Psoas muscle (tissue), 8 donors: ENCODE measurements around the gene ARHGAP24. TPM values are rescaled to one million over a fixed set of nuclear protein-coding genes. Genes with fewer than 3 reads are reported as not detected.

Source experiments
- ATAC-seq, 4 donors: fragments of 200-7000 bp; cut with Tn5 transposase; one replicate each; pipeline ENCODE4 v1.9.1; 2020; ENCODE audit warnings: moderate library complexity in 3 of 4, mild to moderate bottlenecking in 2 of 4
- DNase-seq, 2 donors: peaks; one replicate each; pipeline ENCODE4 v3.0.0-alpha.2; 2020
- H3K27ac ChIP-seq: fragments of 200-600 bp; one replicate; pipeline ENCODE4 v1.8.0; 2022
- H3K27me3 ChIP-seq, 3 donors: fragments of 200-600 bp in 1 of 3; one replicate each; pipeline versions ENCODE4 v1.6.1 to v1.8.0; 2013 to 2022; ENCODE audit warnings: low read length in 2 of 3, mild to moderate bottlenecking in 2 of 3, moderate library complexity in 1 of 3; ENCODE audit not compliant: insufficient read depth in 3 of 3
- H3K36me3 ChIP-seq, 2 donors: fragments of 200-600 bp in 1 of 2; one replicate each; pipeline versions ENCODE4 v1.6.1 to v1.8.0; 2013 to 2022; ENCODE audit warnings: low read depth in 1 of 2, mild to moderate bottlenecking in 1 of 2, moderate library complexity in 1 of 2; ENCODE audit not compliant: insufficient read depth in 1 of 2
- H3K4me1 ChIP-seq: fragments of 200-600 bp; one replicate; pipeline ENCODE4 v1.8.0; 2022
- H3K4me3 ChIP-seq: fragments of 200-600 bp; one replicate; pipeline ENCODE4 v1.8.0; 2022; ENCODE audit warnings: mild to moderate bottlenecking
- H3K9me3 ChIP-seq: fragments of 200-600 bp; one replicate; pipeline ENCODE4 v1.8.0; 2022
- WGBS, 3 donors: extraction: QIAGEN DNeasy Blood & Tissue Kit; methylation state at CpG; one replicate each; pipeline versions ENCODE4 v1.1.6 to v1.1.7; 2013; 5-methylcytosine and 5-hydroxymethylcytosine counted together
- intact Hi-C, 2 donors: fragments of 100-400 bp; cut with DNase I; formaldehyde crosslinking; loops; one replicate each; pipeline versions ENCODE4 v1.11.0 to v1.14.2; 2022
- polyA plus RNA-seq, 3 donors: library from polyadenylated mRNA; stranded (reverse); fragments of 200-250 nt; gene quantifications; one replicate each; pipeline ENCODE4 v1.2.3, GENCODE V29; 2013
- total RNA-seq, 4 donors: library from RNA; stranded (reverse); fragmentation: NEBNext Ultra II Directional in 2 of 4; extraction: Animal tissue kit (Norgen Biotek cat#: 25700) in 2 of 4; gene quantifications; one replicate each; pipeline versions ENCODE4 v1.2.1 to v1.2.4, GENCODE V29; 2021 to 2023
- TF ChIP-seq, protein P1 (sequence below): fragments of 200-600 bp; IDR thresholded peaks from one replicate; pipeline ENCODE4 v1.8.0; 2022; ENCODE audit warnings: antibody characterized with exemption
- donor health status: healthy with polysubstance abuse.
- donor health status: DM: no; HTN: no; CAD: no; lungs with moderate emphysema.
- donor health status: Bipolar disorder and iron deficiency.
- donor health status: healthy.
- donor health status: DM: yes; HTN: yes; CAD: no.
- donor health status: DM: no; HTN: no; CAD: no.
- donor health status: DM: no; HTN: no; CAD: no.
- donor health status: DM: yes; HTN: yes; CAD: no.

The ARHGAP24 gene
- total and polyA plus RNA-seq, 7 donors, result 2.3 to 25.7 (median 4.6) TPM

DNA sequence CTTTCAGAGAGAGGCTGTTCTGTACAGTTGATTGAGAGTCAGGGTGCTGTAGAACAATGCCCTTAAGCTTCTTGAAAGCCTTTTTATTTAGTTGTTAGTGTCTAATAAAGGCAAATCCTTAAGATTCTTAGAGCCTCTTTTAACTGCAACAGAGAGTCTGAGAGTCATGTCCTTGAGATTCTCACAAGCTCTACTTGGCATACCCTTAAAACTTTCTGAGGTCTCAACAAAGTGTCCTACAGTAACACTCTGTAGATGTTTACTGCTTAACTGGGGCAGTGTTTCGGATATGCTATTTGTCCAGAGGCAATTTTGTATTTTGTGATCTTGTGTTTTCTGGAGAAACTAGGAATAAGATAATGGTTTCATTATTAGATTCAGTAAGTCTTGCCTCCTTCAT, 209.7 kb downstream of the ARHGAP24 start:
- ATAC-seq (no peak), DNase-seq (no peak)
- intact Hi-C loops, result no loop called here
- TF ChIP-seq, protein P1, sequence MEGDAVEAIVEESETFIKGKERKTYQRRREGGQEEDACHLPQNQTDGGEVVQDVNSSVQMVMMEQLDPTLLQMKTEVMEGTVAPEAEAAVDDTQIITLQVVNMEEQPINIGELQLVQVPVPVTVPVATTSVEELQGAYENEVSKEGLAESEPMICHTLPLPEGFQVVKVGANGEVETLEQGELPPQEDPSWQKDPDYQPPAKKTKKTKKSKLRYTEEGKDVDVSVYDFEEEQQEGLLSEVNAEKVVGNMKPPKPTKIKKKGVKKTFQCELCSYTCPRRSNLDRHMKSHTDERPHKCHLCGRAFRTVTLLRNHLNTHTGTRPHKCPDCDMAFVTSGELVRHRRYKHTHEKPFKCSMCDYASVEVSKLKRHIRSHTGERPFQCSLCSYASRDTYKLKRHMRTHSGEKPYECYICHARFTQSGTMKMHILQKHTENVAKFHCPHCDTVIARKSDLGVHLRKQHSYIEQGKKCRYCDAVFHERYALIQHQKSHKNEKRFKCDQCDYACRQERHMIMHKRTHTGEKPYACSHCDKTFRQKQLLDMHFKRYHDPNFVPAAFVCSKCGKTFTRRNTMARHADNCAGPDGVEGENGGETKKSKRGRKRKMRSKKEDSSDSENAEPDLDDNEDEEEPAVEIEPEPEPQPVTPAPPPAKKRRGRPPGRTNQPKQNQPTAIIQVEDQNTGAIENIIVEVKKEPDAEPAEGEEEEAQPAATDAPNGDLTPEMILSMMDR, result no peak
- H3K9me3 ChIP-seq, result no peaks in the 10 kb centered on the region
- H3K27ac ChIP-seq, result no peak overlapping the region
- no peaks in the 10 kb centered on the region for H3K36me3 ChIP-seq
- H3K4me3 ChIP-seq, result no peak overlapping the region
- 94 to 97% (median 97%) methylated on average over 1 of the region's 1 CpG for WGBS, 3 donors
- no peaks in the 10 kb centered on the region for H3K4me1 ChIP-seq
- no peaks in the 10 kb centered on the region for H3K27me3 ChIP-seq

DNA sequence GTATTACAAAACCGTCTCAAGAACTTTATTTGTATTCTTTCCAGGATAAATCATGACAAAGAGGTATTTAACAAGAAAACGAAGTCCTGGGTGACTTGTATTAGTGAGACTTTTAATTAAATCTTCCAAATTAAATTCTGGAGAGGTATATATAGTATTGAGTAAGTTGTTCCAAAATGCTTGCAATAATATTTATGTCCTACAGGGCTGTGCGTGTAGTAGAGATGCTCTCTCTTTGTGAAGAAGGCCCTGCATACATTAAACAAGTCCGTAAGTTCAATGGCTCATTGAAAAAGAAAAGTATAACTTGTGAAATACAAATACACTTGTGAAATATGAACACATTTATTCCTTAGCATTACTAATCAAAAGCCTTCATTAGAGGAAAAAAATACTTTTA, 211.4 kb downstream of the ARHGAP24 start:
- Histone ChIP-seq H3K27ac (no peak overlapping the region), H3K9me3 (no peaks in the 10 kb centered on the region), H3K4me3 (no peak overlapping the region), H3K27me3 (no peaks in the 10 kb centered on the region), H3K4me1 (no peaks in the 10 kb centered on the region), H3K36me3 (no peaks in the 10 kb centered on the region)
- TF ChIP-seq, protein P1, result no peak
- no peak for ATAC-seq
- no peak for DNase-seq
- 81 to 94% (median 92%) methylated on average over 4 of the region's 4 CpGs for WGBS, 3 donors
- intact Hi-C loops, result no loop called here

DNA sequence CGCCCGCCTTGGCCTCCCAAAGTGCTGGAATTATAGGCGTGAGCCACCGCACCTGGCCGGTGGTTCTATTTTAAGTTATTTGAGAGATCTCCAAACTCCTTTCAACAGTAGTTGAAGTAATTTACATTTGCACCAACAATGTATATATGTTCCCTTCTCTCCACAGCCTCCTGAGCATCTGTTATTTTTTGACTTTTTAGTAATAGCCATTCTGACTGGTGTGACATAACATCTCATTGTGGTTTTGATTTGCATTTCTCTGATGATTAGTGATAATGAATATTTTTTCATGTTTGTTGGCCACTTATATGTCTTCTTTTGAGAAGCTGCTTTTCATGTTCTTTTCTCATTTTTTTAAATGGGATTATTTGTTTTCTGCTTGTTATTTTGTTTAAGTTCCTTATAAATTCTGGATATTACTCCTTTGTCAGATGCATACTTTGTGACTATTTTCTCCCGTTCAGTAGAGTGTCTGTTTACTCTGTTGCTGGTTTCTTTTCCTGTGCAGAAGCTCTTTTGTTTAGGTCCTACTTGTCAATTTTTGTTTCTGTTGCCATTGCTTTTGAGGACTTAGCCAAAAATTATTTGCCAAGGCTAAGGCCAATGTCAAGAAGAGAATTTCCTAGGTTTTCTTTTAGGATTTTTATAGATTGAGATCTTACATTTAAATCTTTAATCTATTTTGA, 213.2 kb downstream of the ARHGAP24 start:
- Histone ChIP-seq H3K4me1 (no peaks in the 10 kb centered on the region), H3K27me3 (no peaks in the 10 kb centered on the region), H3K27ac (no peak overlapping the region), H3K9me3 (no peaks in the 10 kb centered on the region), H3K4me3 (no peak overlapping the region), H3K36me3 (no peaks in the 10 kb centered on the region)
- no peak for DNase-seq
- intact Hi-C loops, result no loop called here
- TF ChIP-seq, protein P1, result no peak
- 85 to 86% (median 86%) methylated on average over 6 of the region's 6 CpGs for WGBS, 3 donors
- ATAC-seq, result no peak

DNA sequence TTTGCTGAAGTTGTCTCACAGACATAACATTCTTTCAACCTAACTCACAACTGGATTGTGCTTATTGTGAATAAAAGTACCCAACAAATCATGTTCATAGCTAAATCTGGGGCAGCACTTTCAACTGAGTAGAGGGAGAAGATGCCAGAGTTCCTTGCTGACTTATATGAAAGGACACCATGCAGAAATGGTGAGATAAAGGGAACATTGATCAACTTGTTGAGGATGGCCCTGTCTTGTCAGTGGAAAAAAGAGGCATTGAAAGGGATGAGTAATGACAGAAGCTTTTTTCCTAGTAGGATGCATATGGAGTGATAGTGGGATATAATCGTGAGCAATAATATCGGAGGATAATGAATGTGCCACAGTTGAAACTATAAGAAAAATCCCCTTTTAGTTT, 221.7 kb downstream of the ARHGAP24 start:
- DNase-seq (no peak), ATAC-seq (no peak)
- no peaks in the 10 kb centered on the region for H3K9me3 ChIP-seq
- H3K4me3 ChIP-seq, result no peak overlapping the region
- 88 to 98% (median 96%) methylated on average over 2 of the region's 2 CpGs for WGBS, 3 donors
- no peak overlapping the region for H3K27ac ChIP-seq
- intact Hi-C loops, result no loop called here
- TF ChIP-seq, protein P1, result no peak
- H3K4me1 ChIP-seq, result no peaks in the 10 kb centered on the region
- H3K36me3 ChIP-seq, result no peaks in the 10 kb centered on the region
- H3K27me3 ChIP-seq, result no peaks in the 10 kb centered on the region

DNA sequence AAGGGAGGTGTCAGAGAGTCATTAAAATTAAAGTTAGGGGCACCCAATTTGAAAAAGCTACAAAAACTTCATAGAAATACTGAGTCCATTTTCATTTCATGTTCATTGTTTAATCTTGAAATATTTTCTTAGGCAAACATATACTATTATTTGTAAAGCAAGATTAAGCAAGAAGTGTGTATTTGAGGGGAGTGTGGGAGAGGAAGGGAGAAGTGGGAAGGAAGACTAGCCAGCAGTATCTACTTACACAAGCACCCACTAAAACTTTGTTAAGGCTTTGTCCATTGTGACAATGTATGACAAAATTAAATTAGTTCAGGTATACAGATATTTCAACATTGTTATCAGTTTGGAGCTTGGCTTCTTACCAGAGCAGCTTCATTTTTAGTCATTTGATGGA, 222.9 kb downstream of the ARHGAP24 start:
- Histone ChIP-seq H3K27me3 (no peaks in the 10 kb centered on the region), H3K9me3 (no peaks in the 10 kb centered on the region), H3K27ac (no peak overlapping the region), H3K36me3 (no peaks in the 10 kb centered on the region), H3K4me1 (no peaks in the 10 kb centered on the region), H3K4me3 (no peak overlapping the region)
- no peak for ATAC-seq
- intact Hi-C loops, result no loop called here
- TF ChIP-seq, protein P1, result no peak
- DNase-seq, result no peak
